ENCODE measurements around the gene ZBTB20.

Gene ZBTB20

DNA sequence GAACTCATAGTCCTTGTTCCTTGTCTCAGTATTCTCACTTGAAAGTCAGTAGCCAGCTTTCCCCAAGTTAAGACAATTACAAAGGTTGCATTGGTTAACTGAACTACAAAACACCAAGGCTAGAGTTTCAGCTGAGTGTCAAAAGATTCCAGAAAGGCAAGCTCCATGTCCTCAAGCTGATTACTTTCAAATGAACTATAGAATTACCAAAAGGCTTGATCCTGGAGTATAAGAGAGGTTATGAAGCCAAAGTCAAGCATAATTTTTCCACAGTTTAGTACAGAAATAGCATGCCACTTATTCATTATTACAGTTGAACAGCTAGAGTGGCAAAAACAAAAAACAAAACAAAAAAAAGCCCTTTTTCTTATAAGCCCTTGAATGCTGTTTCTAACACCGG, 51.9 kb downstream of the ZBTB20 start:
- in situ Hi-C loops (cut with MboI; ENCODE audit: low pct_unique_long_range_greater_than_20kb, low sequenced_read_pairs) = no loop called here

DNA sequence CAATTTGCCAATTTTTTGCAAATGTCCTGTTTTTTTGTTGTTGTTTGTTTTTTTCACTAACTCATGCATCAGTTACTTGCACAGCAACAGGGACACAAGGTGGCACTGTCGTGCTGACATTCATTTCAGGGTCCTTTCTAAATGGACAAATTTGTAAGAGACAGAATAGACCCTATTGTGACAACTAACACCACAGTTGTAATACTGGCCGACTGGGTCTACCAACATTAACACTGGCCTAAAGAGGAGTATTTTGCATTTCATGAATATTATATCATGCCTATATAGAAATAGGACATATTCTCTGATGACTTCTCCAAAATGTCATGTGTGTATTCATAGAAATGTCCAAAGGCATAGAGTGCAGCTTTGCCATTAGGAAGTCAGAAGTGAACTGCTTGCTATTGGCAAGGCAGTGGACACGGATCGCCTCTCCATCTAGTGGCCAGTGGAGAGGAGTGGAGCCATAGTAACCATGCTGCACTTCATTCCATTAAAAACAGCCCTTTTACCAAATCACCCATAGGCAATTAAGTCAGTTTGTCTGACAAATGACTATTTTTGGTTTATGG, 54.8 kb downstream of the ZBTB20 start:
- DNase-seq = peak; percentile 63
- in situ Hi-C loops (cut with MboI; ENCODE audit: low pct_unique_long_range_greater_than_20kb, low sequenced_read_pairs) = no loop called here

More for the DNA sequence above, 51.9 kb downstream of the ZBTB20 start:
- no peak for DNase-seq

- in situ Hi-C loops (cut with MboI; ENCODE audit: low pct_unique_long_range_greater_than_20kb, low sequenced_read_pairs) = no loop called here
- no peak for DNase-seq
Measured at GRCh38 chr3:115090712-115091111, 56.4 kb downstream of the ZBTB20 start.

- in situ Hi-C loops (cut with MboI; ENCODE audit: low pct_unique_long_range_greater_than_20kb, low sequenced_read_pairs) = no loop called here
- DNase-seq = no peak
Measured at GRCh38 chr3:115089481-115089880, 57.6 kb downstream of the ZBTB20 start.

DNA sequence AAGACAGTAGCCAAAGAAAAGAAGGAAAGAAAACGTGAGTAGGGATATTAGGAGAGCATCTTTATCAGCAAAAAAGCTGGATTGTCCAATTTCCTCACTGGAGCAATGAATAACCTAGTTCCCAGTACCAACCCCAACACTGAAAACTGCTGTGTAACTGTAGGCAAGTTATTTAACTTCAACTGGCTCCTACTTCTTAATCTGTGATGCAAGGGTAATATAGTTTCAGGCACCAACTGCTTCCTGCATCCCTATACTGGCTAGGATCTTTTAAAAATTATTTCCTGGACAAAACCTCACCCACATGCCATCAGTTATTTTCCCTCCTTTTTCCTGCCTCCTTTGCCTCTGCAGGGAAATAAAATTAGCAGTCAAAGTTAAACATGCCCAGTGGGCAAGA, 59.6 kb downstream of the ZBTB20 start:
- DNase-seq = no peak
- in situ Hi-C loops (cut with MboI; ENCODE audit: low pct_unique_long_range_greater_than_20kb, low sequenced_read_pairs) = no loop called here

- in situ Hi-C loops (cut with MboI; ENCODE audit: low pct_unique_long_range_greater_than_20kb, low sequenced_read_pairs) = no loop called here
- DNase-seq = no peak
Measured at GRCh38 chr3:115086344-115086743, 60.7 kb downstream of the ZBTB20 start.

GRCh38 chr3:115085197-115085865, 61.8 kb downstream of the ZBTB20 start:
- in situ Hi-C loops (cut with MboI; ENCODE audit: low pct_unique_long_range_greater_than_20kb, low sequenced_read_pairs) = no loop called here
- no peak for DNase-seq

- in situ Hi-C loops (cut with MboI; ENCODE audit: low pct_unique_long_range_greater_than_20kb, low sequenced_read_pairs) = no loop called here
- DNase-seq = no peak
Measured at GRCh38 chr3:115084686-115085085, 62.4 kb downstream of the ZBTB20 start.

- DNase-seq = no peak
- in situ Hi-C loops (cut with MboI; ENCODE audit: low pct_unique_long_range_greater_than_20kb, low sequenced_read_pairs) = no loop called here
Measured at GRCh38 chr3:115082260-115082659, 64.8 kb downstream of the ZBTB20 start.

- no peak for DNase-seq
- in situ Hi-C loops (cut with MboI; ENCODE audit: low pct_unique_long_range_greater_than_20kb, low sequenced_read_pairs) = no loop called here
Measured at GRCh38 chr3:115081444-115081843, 65.6 kb downstream of the ZBTB20 start.

GRCh38 chr3:115077501-115078250, 69.4 kb downstream of the ZBTB20 start:
- in situ Hi-C loops (cut with MboI; ENCODE audit: low pct_unique_long_range_greater_than_20kb, low sequenced_read_pairs) = no loop called here
- no peak for DNase-seq

DNA sequence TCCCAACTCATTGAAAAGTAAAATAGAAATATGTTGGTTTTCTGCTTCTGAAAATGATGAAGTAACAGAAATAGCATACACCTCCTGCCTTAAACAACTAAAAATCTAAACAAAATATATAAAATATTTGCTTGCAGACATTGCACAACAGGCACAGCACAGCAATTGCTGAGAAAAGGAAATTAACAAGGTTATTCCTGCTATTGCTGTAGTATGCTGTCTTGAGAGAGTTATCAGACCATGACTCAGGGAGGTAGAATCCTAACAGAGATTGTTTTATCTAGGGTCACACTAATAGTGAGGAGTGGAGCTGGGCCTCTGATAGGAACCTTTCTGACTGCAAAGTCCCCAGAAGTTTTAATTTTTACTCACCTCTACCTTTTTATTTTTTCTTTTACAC, 72.6 kb downstream of the ZBTB20 start:
- no peak for DNase-seq
- in situ Hi-C loops (cut with MboI; ENCODE audit: low pct_unique_long_range_greater_than_20kb, low sequenced_read_pairs) = no loop called here

DNA sequence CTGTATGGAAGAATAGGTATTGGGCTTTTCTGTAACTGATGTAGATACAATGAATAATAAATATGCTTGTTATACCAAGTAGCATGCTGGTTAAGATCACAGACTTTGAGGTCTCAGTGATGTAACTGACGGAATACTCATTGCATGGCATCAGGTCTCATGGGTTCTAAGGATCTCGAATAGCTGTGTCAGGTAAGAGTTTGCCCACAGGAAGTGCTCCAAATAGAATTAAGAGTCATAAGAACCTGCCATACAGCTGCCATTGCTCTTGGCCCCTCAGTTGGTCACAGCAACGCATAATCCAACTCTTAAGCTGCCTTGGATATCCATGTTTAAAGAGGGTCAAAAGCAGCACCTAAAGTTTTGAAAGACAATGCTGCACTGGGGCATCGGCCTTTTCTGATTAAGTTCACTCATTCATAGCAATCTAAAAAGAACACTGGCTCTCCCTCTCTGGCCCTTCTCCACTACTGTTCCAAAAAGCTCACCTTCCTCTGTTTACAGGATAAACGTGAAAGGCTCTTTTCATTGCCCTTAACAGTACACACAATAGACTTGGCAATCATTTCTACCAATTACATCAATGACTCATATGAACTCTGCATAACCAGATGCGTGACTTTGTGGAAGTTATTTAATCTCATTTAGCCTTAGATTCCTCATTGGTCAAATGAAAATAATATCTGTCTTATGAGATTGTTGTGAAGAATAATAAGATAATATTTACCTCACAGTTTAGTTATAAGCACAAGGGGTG, 74.6 kb downstream of the ZBTB20 start:
- DNase-seq = no peak
- in situ Hi-C loops (cut with MboI; ENCODE audit: low pct_unique_long_range_greater_than_20kb, low sequenced_read_pairs) = no loop called here

GRCh38 chr3:115071601-115072000, 75.5 kb downstream of the ZBTB20 start:
- in situ Hi-C loops (cut with MboI; ENCODE audit: low pct_unique_long_range_greater_than_20kb, low sequenced_read_pairs) = no loop called here
- DNase-seq = no peak

DNA sequence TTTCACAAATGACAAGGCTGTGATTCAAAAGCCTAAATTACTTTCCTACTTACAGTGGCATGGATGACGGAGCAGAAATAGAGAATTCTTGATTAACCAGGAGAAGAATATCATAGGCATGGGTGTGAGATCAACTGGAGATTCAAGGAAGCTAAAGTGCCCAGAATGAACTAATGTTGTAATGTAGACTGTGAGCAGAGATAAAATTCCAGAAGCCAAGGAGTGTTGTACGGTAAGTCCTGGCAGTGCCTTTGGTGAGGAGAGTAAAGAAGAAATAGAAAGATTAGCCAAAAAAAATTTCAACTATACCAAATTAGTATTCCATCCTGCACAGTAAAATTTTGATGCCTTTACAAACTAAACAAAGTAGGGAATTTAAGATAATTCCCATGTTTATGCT, 75.9 kb downstream of the ZBTB20 start:
- in situ Hi-C loops (cut with MboI; ENCODE audit: low pct_unique_long_range_greater_than_20kb, low sequenced_read_pairs) = no loop called here

DNA sequence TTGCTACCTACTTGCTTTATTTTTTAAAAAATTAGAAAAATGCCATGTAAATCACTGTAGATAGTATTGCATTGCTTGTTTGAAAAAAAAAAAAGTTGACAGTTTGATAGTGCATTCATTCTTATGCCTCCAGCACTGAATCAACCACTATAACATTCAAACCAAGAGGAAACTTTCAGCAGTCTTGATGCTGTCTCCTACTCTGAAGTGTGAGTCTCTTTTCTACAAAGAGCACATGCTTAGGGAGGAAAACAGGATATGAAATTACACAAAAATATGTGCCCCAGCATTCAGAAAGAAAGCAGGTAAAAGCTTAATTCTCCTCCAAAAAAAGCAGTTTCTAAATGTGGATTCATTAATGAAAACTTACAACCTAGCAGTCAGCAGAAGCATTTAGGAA, 78.3 kb downstream of the ZBTB20 start:
- no peak for DNase-seq
- in situ Hi-C loops (cut with MboI; ENCODE audit: low pct_unique_long_range_greater_than_20kb, low sequenced_read_pairs) = no loop called here

More for the DNA sequence above, 75.9 kb downstream of the ZBTB20 start:
- DNase-seq = no peak

GRCh38 chr3:115062412-115062956, 84.6 kb downstream of the ZBTB20 start:
- in situ Hi-C loops (cut with MboI; ENCODE audit: low pct_unique_long_range_greater_than_20kb, low sequenced_read_pairs) = no loop called here
- DNase-seq = no peak

DNA sequence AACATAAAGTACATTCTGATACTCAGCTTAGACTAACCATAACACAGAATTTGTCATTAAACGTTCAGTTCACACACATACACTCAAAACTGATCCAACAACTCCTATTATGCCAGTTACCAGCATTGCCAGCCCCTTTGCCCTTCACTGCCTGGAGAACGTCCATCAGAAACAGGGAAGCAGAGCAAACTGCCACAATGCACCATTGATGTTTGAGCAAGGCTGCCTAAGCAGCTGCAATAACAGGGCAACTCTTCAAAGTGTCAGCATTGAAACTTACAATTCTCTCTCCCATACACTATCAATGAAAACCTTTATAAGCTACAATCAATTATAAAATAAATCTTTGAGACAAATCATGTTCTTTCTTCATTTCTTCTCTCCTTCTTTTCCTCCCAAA, 85.1 kb downstream of the ZBTB20 start:
- DNase-seq = no peak
- in situ Hi-C loops (cut with MboI; ENCODE audit: low pct_unique_long_range_greater_than_20kb, low sequenced_read_pairs) = no loop called here

DNA sequence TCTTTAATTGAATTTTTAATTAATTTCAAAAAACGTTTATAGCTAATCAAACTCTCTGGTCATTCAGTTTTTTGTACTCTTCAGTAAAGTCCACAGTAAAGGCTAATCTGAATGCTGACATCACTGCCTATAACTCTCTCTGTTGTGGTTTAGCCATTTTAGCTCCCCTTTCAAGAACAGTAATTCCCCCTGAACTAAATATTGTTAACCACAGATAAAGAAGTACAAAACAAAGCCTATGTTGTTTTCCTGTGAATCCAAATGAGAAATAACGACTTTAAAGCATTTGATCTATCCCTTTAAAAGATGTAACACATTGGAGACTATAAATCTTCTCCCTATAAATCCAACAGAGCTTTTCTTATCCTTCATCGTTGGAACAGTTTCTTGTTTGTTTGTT, 94.2 kb downstream of the ZBTB20 start:
- in situ Hi-C loops (cut with MboI; ENCODE audit: low pct_unique_long_range_greater_than_20kb, low sequenced_read_pairs) = no loop called here
- DNase-seq = no peak

GRCh38 chr3:115042351-115042750, 104.7 kb downstream of the ZBTB20 start:
- in situ Hi-C loops (cut with MboI; ENCODE audit: low pct_unique_long_range_greater_than_20kb, low sequenced_read_pairs) = no loop called here
- DNase-seq = no peak
